Tibial nerve (tissue), 4 donors: Measurements from ENCODE around the gene WNT2.

Source experiments
- CTCF ChIP-seq, 5 experiments: fragments of 200-600 bp in 3 of 5; fragments of 450-650 bp in 2 of 5; sonication (generic) in 3 of 5; IDR thresholded peaks; one replicate each; pipeline ENCODE4 v1.5.1; 2016 to 2019; ENCODE audit warnings: antibody characterized with exemption in 5 of 5, mild to moderate bottlenecking in 3 of 5, moderate library complexity in 2 of 5
- EP300 ChIP-seq, 2 donors: sonication (generic); formaldehyde crosslinking; IDR thresholded peaks; one replicate each; pipeline ENCODE4 v1.6.1; 2017; ENCODE audit warnings: antibody characterized with exemption in 2 of 2, mild to moderate bottlenecking in 1 of 2
- POLR2A ChIP-seq, 2 donors: fragments of 450-650 bp; IDR thresholded peaks; one replicate each; pipeline ENCODE4 v1.6.1; 2017; ENCODE audit warnings: antibody characterized with exemption in 2 of 2, mild to moderate bottlenecking in 2 of 2, moderate library complexity in 2 of 2

GRCh38 chr7:117319181-117319580 lies 3.7 kb downstream of the WNT2 start:
- TF ChIP-seq CTCF (IDR thresholded peaks at IDR 0.05) (no peak), POLR2A (IDR thresholded peaks at IDR 0.05) (no peak), EP300 (IDR thresholded peaks at IDR 0.05) (no peak)
